NCI-H82 (cell line): ENCODE data around the gene SLCO3A1.
A peak's percentile ranks its signal among the peaks of the same experiment; 100 is the strongest.

Experiments used
- DNase-seq: peaks from one replicate; lab custom pipeline; 2025; lab: John Stamatoyannopoulos, UW

SLCO3A1 gene

GRCh38 chr15:91861223-91861622 lies 7.7 kb downstream of the SLCO3A1 start:
- DNase-seq, result no peak

GRCh38 chr15:91862891-91863504 lies 9.5 kb downstream of the SLCO3A1 start:
- DNase-seq, result no peak

GRCh38 chr15:91863621-91864255 lies 10.2 kb downstream of the SLCO3A1 start:
- DNase-seq, result no peak

GRCh38 chr15:91864664-91865063 lies 11.2 kb downstream of the SLCO3A1 start:
- no peak for DNase-seq

- peak; percentile 16 for DNase-seq
Observed at GRCh38 chr15:91865486-91865885, 12.0 kb downstream of the SLCO3A1 start.

- no peak for DNase-seq
Observed at GRCh38 chr15:91865950-91866349, 12.4 kb downstream of the SLCO3A1 start.

GRCh38 chr15:91866371-91866905 lies 12.9 kb downstream of the SLCO3A1 start:
- no peak for DNase-seq

GRCh38 chr15:91866971-91867372 lies 13.5 kb downstream of the SLCO3A1 start:
- DNase-seq, result no peak

GRCh38 chr15:91867581-91868026 lies 14.1 kb downstream of the SLCO3A1 start:
- DNase-seq, result no peak

GRCh38 chr15:91870876-91871537 lies 17.5 kb downstream of the SLCO3A1 start:
- no peak for DNase-seq

- no peak for DNase-seq
Observed at GRCh38 chr15:91871837-91872236, 18.3 kb downstream of the SLCO3A1 start.

GRCh38 chr15:91872356-91873137 lies 19.0 kb downstream of the SLCO3A1 start:
- DNase-seq, result no peak

- no peak for DNase-seq
Observed at GRCh38 chr15:91873138-91873536, 19.6 kb downstream of the SLCO3A1 start.

- DNase-seq, result no peak
Observed at GRCh38 chr15:91874171-91874570, 20.7 kb downstream of the SLCO3A1 start.

GRCh38 chr15:91874992-91875660 lies 21.6 kb downstream of the SLCO3A1 start:
- DNase-seq, result no peak

- no peak for DNase-seq
Observed at GRCh38 chr15:91876187-91876586, 22.7 kb downstream of the SLCO3A1 start.

- no peak for DNase-seq
Observed at GRCh38 chr15:91878319-91878870, 24.9 kb downstream of the SLCO3A1 start.

- no peak for DNase-seq
Observed at GRCh38 chr15:91879158-91879557, 25.6 kb downstream of the SLCO3A1 start.

GRCh38 chr15:91880373-91880772 lies 26.9 kb downstream of the SLCO3A1 start:
- DNase-seq, result no peak

GRCh38 chr15:91881569-91882297 lies 28.2 kb downstream of the SLCO3A1 start:
- peak; percentile 23 for DNase-seq
